ENCODE data around the gene CACNA2D1.

The CACNA2D1 gene

DNA sequence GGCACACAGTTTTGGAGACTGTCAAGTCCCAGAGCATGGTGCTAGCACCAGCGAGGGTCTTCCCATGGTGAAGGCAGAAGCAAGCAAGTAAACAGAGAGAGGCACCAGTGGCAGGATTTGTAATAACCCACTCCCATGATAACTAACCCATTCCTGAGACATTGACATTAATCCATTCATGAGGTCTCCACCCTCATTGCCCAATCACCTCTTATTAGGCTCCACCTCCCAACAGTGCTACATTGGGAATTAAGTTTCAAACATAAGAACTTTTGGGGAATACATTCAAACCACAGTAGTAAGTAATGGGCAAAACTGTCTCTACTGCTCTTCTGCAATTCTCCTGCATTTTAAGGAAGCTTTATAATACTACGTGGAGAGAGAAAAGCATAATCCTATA lies 193.6 kb downstream of the CACNA2D1 start:
- no peak overlapping the region for H3K4me3 Mint-ChIP-seq
- no peak overlapping the region for H3K27ac Mint-ChIP-seq
- no peaks in the 10 kb centered on the region for H3K9me3 Mint-ChIP-seq
- H3K36me3 Mint-ChIP-seq (ENCODE audit: low read depth), result no peaks in the 10 kb centered on the region
- no peaks in the 10 kb centered on the region for H3K4me1 Mint-ChIP-seq (ENCODE audit: low read depth)
- no peaks in the 10 kb centered on the region for H3K27me3 Mint-ChIP-seq (ENCODE audit: low read depth)

DNA sequence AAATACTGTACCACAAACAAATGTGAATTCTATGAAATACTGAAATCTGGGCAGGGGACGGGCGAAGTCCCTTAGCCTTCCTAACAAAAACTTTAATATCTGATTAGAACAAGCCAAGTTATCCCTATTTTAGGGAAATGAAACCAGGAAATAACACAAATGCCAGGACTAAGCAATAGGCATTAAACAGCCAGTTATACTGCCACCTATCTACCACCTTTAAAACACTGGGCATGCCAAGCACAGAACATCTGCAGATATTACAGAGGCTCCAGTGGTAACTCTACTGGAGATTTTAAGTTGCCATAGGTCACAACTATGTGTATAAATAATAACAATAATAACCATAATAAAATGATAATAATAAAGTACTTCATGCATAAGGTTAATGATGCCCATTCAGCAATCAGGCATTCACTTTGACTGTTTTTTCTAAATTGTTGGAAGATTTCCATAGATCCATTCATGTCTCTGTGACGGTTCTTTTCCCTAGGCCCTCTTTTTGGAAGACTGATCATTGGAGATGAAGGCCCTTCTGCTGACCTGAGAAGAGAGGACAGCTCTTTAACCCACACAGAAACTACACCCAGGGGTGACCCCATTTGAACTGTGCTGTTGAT lies 195.7 kb downstream of the CACNA2D1 start:
- no peak overlapping the region for H3K27ac Mint-ChIP-seq
- no peaks in the 10 kb centered on the region for H3K4me1 Mint-ChIP-seq (ENCODE audit: low read depth)

DNA sequence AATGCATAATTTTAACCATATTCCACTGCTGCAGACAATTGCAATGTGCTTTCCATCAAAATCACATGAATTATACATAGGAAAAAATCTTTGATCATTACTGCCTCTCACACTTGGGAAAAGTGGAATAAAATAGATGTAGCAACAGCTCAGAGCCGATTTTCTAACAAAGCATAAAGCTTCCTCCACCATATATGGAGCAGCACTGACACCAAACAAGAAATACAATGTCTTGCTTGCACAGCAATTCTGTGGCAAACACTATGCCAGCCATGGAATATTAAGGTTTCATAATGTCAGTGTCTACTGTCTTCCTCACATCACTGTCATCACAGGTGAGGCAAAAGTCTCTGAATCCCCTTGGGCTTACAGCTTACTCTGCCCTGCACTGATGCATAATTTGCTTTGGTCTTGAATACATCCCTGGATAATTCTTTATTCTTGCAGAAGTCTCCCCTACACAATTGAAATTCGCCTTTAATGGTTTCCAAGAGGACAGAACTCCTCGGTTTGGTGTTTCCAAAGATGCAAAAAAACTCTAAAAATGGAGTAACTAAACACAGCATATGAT lies 198.5 kb downstream of the CACNA2D1 start:
- no peaks in the 10 kb centered on the region for H3K27me3 Mint-ChIP-seq (ENCODE audit: low read depth)
- H3K36me3 Mint-ChIP-seq (ENCODE audit: low read depth), result no peaks in the 10 kb centered on the region
- no peaks in the 10 kb centered on the region for H3K9me3 Mint-ChIP-seq
- H3K4me1 Mint-ChIP-seq (ENCODE audit: low read depth), result no peaks in the 10 kb centered on the region
- H3K4me3 Mint-ChIP-seq, result no peak overlapping the region
- H3K27ac Mint-ChIP-seq, result no peak overlapping the region

More for the DNA sequence above, 195.7 kb downstream of the CACNA2D1 start:
- Mint-ChIP-seq H3K27me3 (ENCODE audit: low read depth) (no peaks in the 10 kb centered on the region), H3K9me3 (no peaks in the 10 kb centered on the region), H3K36me3 (ENCODE audit: low read depth) (no peaks in the 10 kb centered on the region), H3K4me3 (no peak overlapping the region)

DNA sequence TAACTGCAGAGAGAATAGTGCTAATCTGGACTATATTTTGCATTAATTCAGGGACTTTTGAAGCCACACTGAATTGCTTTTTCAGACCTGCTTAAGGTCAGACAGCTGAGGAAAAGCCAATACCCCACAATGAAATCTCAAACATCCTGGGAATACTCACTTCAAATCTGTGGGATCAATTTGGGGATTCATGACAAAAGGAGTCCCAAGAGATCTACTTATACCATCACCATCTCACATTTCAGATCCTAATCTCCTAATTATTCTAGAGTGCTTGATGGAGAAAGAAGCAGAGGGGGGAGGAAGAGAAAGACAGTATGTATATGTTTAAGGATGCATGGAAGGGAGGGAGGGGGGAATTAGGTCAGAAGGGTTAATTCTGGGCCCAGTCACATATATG lies 202.2 kb downstream of the CACNA2D1 start:
- H3K36me3 Mint-ChIP-seq (ENCODE audit: low read depth), result no peaks in the 10 kb centered on the region
- H3K4me1 Mint-ChIP-seq (ENCODE audit: low read depth), result no peaks in the 10 kb centered on the region
- H3K27me3 Mint-ChIP-seq (ENCODE audit: low read depth), result no peaks in the 10 kb centered on the region
- no peaks in the 10 kb centered on the region for H3K9me3 Mint-ChIP-seq
- no peak overlapping the region for H3K27ac Mint-ChIP-seq
- H3K4me3 Mint-ChIP-seq, result no peak overlapping the region

DNA sequence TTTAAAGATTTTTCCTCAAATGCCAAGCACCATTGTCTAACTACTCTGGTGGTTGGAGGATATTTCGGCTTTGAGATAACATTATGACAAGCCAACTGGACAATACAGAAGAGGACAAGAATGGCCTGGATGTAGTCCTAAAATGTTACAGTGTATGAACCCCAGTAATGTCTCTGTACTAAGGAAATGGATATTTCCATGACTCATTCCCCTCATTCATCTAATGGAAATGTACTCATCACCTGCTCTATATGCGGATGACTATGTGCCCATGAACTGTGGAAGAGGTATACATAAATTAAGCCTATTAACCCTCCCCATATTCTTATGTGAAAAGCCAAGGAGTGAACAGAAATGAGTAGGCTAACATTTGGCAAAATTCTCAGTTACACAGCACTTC lies 207.9 kb downstream of the CACNA2D1 start:
- Mint-ChIP-seq H3K9me3 (no peaks in the 10 kb centered on the region), H3K27ac (no peak overlapping the region), H3K4me1 (ENCODE audit: low read depth) (no peaks in the 10 kb centered on the region), H3K36me3 (ENCODE audit: low read depth) (no peaks in the 10 kb centered on the region), H3K4me3 (no peak overlapping the region), H3K27me3 (ENCODE audit: low read depth) (no peaks in the 10 kb centered on the region)

DNA sequence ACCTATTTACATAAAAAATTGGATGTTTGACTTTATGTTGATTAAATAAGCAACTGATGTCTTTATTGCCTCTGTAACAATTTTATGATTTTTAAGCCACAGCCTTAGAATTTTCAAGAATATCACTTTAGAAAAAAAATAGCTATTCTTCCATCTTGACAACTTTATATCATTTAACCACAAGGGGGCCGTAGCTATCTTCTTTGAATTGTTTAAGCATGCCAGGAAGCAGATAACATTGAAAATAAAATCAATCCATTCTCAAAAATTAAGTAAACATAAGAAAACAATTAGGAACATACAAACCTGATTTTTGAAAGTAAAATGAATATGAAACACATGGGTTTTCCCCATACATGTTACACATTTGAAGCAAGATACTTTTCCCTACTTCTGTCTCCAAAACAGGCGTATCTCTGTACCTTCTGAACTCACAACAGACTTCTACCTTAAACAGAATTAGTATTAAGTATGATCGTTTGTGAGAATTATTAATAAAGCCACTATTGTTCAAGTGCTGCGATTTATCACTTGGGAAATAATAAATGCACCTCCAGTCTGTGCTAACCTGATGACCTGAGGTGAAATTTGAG lies 209.0 kb downstream of the CACNA2D1 start:
- Mint-ChIP-seq H3K4me3 (no peak overlapping the region), H3K27ac (no peak overlapping the region), H3K27me3 (ENCODE audit: low read depth) (no peaks in the 10 kb centered on the region), H3K4me1 (ENCODE audit: low read depth) (no peaks in the 10 kb centered on the region), H3K9me3 (no peaks in the 10 kb centered on the region), H3K36me3 (ENCODE audit: low read depth) (no peaks in the 10 kb centered on the region)

DNA sequence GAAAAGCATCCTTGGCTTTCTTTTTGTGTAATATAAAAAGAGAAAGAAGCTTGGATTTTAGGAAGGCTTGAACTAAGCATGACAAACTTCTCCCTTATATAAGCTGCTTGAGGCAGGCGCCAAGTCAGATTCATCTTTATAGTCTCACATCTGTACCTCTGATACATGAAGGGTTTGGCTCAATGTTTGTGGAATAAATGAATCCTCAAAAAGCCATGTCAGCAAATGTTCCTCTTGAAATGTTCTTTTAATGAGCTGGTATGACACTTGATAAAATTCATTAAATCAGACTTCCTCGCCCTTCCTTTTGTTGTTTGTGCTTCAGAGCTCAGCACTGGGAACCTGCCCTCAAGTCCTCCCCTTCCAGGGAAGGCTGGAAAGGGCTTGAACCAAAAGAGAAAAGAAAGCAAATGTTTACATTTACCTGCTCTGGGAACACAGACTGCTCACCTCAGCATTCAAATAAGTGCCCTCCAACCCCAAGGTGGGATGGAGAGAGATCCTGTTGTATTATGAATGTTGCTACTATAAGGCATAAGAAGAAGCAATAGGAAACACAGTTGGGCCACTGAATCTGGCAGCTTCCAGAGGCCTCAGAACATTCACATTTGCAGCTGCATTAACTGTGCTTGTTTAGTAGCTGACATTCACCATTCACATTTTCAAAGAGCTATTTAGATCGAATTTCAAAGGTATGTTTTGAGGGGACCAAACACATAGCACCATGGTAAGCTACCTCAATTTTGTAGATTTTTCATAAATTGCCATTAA lies 212.6 kb downstream of the CACNA2D1 start:
- Mint-ChIP-seq H3K27me3 (ENCODE audit: low read depth) (no peaks in the 10 kb centered on the region), H3K36me3 (ENCODE audit: low read depth) (no peaks in the 10 kb centered on the region), H3K9me3 (no peaks in the 10 kb centered on the region), H3K4me3 (no peak overlapping the region), H3K27ac (no peak overlapping the region), H3K4me1 (ENCODE audit: low read depth) (no peaks in the 10 kb centered on the region)

DNA sequence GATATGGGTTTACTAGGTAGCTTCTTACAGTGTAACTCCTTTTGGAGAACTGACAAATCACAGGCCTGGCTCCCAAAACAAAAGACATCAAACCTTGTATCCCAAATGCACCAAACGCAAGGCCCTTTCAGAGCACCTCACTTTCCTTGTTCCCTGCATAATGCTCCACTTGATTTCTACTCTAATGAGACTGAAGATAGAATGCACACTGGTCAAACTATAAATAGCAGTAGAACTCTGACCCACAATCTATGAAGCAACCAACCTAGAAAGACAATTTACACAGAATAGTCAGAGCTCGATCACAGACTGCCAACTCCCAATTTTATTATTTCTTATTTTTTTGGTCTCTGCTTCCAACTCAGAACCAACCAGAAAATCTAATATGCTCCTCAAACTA lies 214.4 kb downstream of the CACNA2D1 start:
- Mint-ChIP-seq H3K4me1 (ENCODE audit: low read depth) (no peaks in the 10 kb centered on the region), H3K27ac (no peak overlapping the region), H3K9me3 (no peaks in the 10 kb centered on the region), H3K4me3 (no peak overlapping the region), H3K27me3 (ENCODE audit: low read depth) (no peaks in the 10 kb centered on the region), H3K36me3 (ENCODE audit: low read depth) (no peaks in the 10 kb centered on the region)

DNA sequence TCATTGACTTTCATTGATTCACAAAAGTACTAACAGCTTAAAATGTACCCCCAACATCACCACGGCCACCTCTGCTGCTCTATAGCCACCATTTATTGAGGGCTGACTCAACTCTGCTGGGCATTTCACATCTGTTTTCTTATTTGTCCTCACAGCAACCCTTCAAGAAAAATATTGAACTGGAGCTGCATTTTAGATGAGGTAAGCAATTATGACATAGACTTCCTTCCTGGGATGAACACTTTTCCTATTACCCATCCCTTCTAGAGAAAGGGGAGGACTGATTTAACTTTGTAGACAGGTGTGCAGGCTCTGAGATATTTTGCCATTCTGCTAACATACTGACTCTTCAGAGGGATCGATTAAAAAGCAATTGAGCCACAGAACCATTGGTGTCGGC lies 217.4 kb downstream of the CACNA2D1 start:
- Mint-ChIP-seq H3K9me3 (peaks cover 3% of the 10 kb centered on the region), H3K36me3 (ENCODE audit: low read depth) (no peaks in the 10 kb centered on the region), H3K27ac (no peak overlapping the region), H3K4me1 (ENCODE audit: low read depth) (no peaks in the 10 kb centered on the region), H3K4me3 (no peak overlapping the region), H3K27me3 (ENCODE audit: low read depth) (no peaks in the 10 kb centered on the region)

DNA sequence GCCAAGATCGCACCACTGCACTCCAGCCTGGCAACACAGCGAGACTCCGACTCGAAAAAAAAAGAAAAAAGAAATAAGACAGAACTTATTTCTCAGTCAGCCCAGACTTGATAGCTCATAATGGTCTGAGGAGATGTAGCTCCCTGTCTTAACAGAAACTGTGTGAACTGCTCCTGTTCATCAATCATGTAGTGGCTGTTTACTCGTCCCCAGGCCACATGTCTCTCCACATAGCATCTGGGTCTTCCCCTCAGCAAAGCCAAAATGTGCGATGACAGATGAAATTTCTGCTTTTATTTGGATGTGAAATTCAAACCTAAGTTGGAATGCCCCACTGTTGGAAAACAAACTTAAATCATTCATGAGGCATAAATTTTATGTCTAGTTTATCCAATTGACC lies 219.0 kb downstream of the CACNA2D1 start:
- Mint-ChIP-seq H3K36me3 (ENCODE audit: low read depth) (no peaks in the 10 kb centered on the region), H3K27me3 (ENCODE audit: low read depth) (no peaks in the 10 kb centered on the region), H3K4me3 (no peak overlapping the region), H3K4me1 (ENCODE audit: low read depth) (no peaks in the 10 kb centered on the region), H3K27ac (no peak overlapping the region), H3K9me3 (peaks cover 3% of the 10 kb centered on the region)

DNA sequence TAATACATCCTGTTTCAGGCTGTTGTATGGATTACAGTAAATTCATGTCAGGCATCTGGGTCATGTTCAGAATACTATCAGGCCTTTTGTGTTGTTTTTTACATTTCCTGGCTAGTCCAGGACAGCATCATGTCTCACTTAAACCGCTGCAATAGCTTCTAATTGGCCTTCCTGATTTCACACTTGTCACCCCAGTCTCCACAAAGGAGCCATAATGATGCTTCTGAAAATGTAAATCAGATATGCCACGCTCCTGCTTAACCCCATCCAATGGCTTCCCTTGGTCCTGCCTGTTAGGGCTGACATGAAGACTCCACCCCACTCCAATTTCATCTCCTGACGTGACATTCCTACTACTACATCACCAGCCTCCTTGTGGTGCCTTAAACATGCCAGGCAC lies 220.0 kb downstream of the CACNA2D1 start:
- Mint-ChIP-seq H3K27ac (no peak overlapping the region), H3K4me3 (no peak overlapping the region), H3K4me1 (ENCODE audit: low read depth) (no peaks in the 10 kb centered on the region), H3K27me3 (ENCODE audit: low read depth) (no peaks in the 10 kb centered on the region), H3K36me3 (ENCODE audit: low read depth) (no peaks in the 10 kb centered on the region), H3K9me3 (peaks cover 3% of the 10 kb centered on the region)

DNA sequence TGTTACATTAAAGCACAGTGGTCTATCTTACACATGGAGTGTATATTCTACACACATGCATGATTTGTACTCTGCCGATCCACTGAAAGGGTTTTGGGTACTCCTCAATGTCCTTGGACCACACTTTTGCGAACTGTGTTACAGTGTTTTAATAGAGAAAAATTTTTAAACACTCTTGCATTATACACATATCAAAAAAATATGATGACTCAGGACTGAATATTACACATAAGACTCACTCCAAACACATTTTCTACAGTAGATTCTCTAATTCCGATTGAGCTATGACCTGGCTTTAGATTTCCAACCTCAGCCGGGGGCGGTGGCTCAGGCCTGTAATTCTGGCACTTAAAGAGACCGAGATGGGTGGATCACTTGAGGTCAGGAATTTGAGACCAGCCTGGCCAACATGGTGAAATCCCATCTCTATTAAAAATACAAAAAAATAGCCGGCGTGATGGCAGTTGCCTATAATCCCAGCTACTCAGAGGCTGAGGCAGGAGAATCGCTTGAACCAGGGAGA lies 222.4 kb downstream of the CACNA2D1 start:
- no peak overlapping the region for H3K27ac Mint-ChIP-seq
- no peaks in the 10 kb centered on the region for H3K36me3 Mint-ChIP-seq (ENCODE audit: low read depth)
- H3K4me3 Mint-ChIP-seq, result no peak overlapping the region
- H3K4me1 Mint-ChIP-seq (ENCODE audit: low read depth), result no peaks in the 10 kb centered on the region
- no peaks in the 10 kb centered on the region for H3K27me3 Mint-ChIP-seq (ENCODE audit: low read depth)
- peaks cover 3% of the 10 kb centered on the region for H3K9me3 Mint-ChIP-seq

DNA sequence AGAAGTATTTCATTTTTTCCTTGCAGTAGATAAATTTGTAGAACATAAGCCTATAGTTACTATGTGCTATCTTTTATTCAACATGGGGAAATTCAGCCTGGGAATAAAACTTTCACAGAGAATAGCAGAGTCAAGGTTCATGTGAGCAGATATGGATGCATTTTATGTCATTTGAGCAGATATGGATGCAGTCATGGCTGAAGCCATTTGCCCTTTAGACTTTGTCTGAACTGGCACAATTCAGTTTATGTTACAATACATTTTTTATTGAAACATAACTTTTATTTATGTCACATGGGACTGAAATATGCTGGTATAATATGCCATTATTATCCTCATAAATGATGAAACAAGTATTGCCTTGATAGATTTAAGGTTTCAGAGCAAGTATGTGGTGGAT lies 231.1 kb downstream of the CACNA2D1 start:
- no peaks in the 10 kb centered on the region for H3K27me3 Mint-ChIP-seq (ENCODE audit: low read depth)
- no peaks in the 10 kb centered on the region for H3K4me1 Mint-ChIP-seq (ENCODE audit: low read depth)
- no peak overlapping the region for H3K4me3 Mint-ChIP-seq
- no peak overlapping the region for H3K27ac Mint-ChIP-seq
- H3K9me3 Mint-ChIP-seq, result no peaks in the 10 kb centered on the region
- no peaks in the 10 kb centered on the region for H3K36me3 Mint-ChIP-seq (ENCODE audit: low read depth)

DNA sequence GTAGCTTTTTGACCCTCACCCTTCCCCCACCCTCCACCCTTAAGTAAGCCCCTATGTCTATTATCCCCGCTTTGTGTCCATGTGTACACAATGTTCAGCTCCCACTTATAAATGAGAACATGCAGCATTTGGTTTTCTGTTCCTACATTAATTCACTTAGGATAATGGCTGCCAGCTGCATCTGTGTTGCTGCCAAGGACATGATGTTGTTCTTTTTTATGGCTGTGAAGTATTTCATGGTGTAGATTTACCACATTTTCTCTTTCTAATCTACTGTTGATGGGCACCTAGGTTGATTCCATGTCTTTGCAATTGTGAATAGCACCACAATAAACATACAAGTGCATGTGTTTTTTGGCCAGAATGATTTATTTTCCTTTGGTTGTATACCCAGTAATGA lies 232.2 kb downstream of the CACNA2D1 start:
- Mint-ChIP-seq H3K27ac (no peak overlapping the region), H3K4me1 (ENCODE audit: low read depth) (no peaks in the 10 kb centered on the region), H3K36me3 (ENCODE audit: low read depth) (no peaks in the 10 kb centered on the region), H3K27me3 (ENCODE audit: low read depth) (no peaks in the 10 kb centered on the region), H3K9me3 (no peaks in the 10 kb centered on the region), H3K4me3 (no peak overlapping the region)
